ENCODE data around the gene SH2D1B.

SH2D1B gene

GRCh38 chr1:162398999-162399580 lies 12.8 kb downstream of the SH2D1B start:
- DNase-seq (ENCODE audit: low spot score) = no peak

- DNase-seq (ENCODE audit: low spot score) = no peak
These were observed 13.9 kb downstream of the SH2D1B start for GRCh38 chr1:162397943-162398560.

GRCh38 chr1:162397039-162397448 lies 14.9 kb downstream of the SH2D1B start:
- no peak for DNase-seq (ENCODE audit: low spot score)

GRCh38 chr1:162396201-162396906 lies 15.6 kb downstream of the SH2D1B start:
- DNase-seq (ENCODE audit: low spot score) = no peak

- DNase-seq (ENCODE audit: low spot score) = peak; percentile 68
These were observed 20.0 kb downstream of the SH2D1B start for GRCh38 chr1:162391790-162392563.

- no peak for DNase-seq (ENCODE audit: low spot score)
These were observed 21.3 kb downstream of the SH2D1B start for GRCh38 chr1:162390396-162391185.

- DNase-seq (ENCODE audit: low spot score) = no peak
These were observed 22.0 kb downstream of the SH2D1B start for GRCh38 chr1:162389971-162390370.

GRCh38 chr1:162389021-162389818 lies 22.7 kb downstream of the SH2D1B start:
- DNase-seq (ENCODE audit: low spot score) = no peak

- DNase-seq (ENCODE audit: low spot score) = no peak
These were observed 23.3 kb downstream of the SH2D1B start for GRCh38 chr1:162388615-162389014.

GRCh38 chr1:162388083-162388594 lies 23.8 kb downstream of the SH2D1B start:
- no peak for DNase-seq (ENCODE audit: low spot score)

- DNase-seq (ENCODE audit: low spot score) = no peak
These were observed 24.5 kb downstream of the SH2D1B start for GRCh38 chr1:162387226-162388082.

- no peak for DNase-seq (ENCODE audit: low spot score)
These were observed 25.4 kb downstream of the SH2D1B start for GRCh38 chr1:162386292-162387225.

GRCh38 chr1:162385702-162386101 lies 26.2 kb downstream of the SH2D1B start:
- no peak for DNase-seq (ENCODE audit: low spot score)

- DNase-seq (ENCODE audit: low spot score) = no peak
These were observed 26.7 kb downstream of the SH2D1B start for GRCh38 chr1:162385280-162385623.

GRCh38 chr1:162384601-162385279 lies 27.2 kb downstream of the SH2D1B start:
- no peak for DNase-seq (ENCODE audit: low spot score)

- DNase-seq (ENCODE audit: low spot score) = no peak
These were observed 27.8 kb downstream of the SH2D1B start for GRCh38 chr1:162384116-162384515.

- DNase-seq (ENCODE audit: low spot score) = no peak
These were observed 28.4 kb downstream of the SH2D1B start for GRCh38 chr1:162383516-162383915.

- no peak for DNase-seq (ENCODE audit: low spot score)
These were observed 28.8 kb downstream of the SH2D1B start for GRCh38 chr1:162383091-162383490.

Measured in Ammon's horn (tissue), 1 donor.